Kidney (tissue), 14 donors: ENCODE data around the gene FOXO1. TPM values are rescaled to one million over a fixed set of nuclear protein-coding genes. Genes with fewer than 3 reads are reported as not detected.

Experiments used
- DNase-seq, 5 donors: peaks; one replicate each; pipeline ENCODE4 v3.0.0-alpha.2; 2013 to 2020
- FAIRE-seq: peaks from 2 replicates; lab custom pipeline; 2012; peaks lifted over from hg19 to GRCh38; lab: Jason Lieb, UNC
- H3K27ac ChIP-seq, 2 donors: one replicate each; pipeline ENCODE4 v1.7.0; 2013; ENCODE audit warnings: low read depth in 2 of 2, low read length in 2 of 2, inconsistent platforms in 1 of 2
- H3K27me3 ChIP-seq: one replicate; pipeline ENCODE4 v1.7.1; 2013; ENCODE audit warnings: low read length, inconsistent platforms; ENCODE audit not compliant: control insufficient read depth, insufficient read depth
- H3K36me3 ChIP-seq, 3 donors: one replicate each; pipeline versions ENCODE4 v1.7.0 to v1.7.1; 2013; ENCODE audit warnings: low read length in 3 of 3, control low read depth in 1 of 3, inconsistent platforms in 1 of 3; ENCODE audit not compliant: insufficient read depth in 3 of 3, control insufficient read depth in 2 of 3
- H3K4me1 ChIP-seq, 3 donors: one replicate each; pipeline versions ENCODE4 v1.7.0 to v1.7.1; 2013; ENCODE audit warnings: low read length in 3 of 3, inconsistent platforms in 1 of 3, low read depth in 1 of 3; ENCODE audit not compliant: control insufficient read depth in 2 of 3, insufficient read depth in 2 of 3
- H3K4me3 ChIP-seq, 3 donors: one replicate each; pipeline versions ENCODE4 v1.7.0 to v1.8.1; 2013; ENCODE audit warnings: low read length in 3 of 3, control low read depth in 1 of 3, inconsistent platforms in 1 of 3
- H3K9ac ChIP-seq, 3 donors: one replicate each; pipeline versions ENCODE4 v1.7.0 to v1.7.1; 2013; ENCODE audit warnings: low read length in 3 of 3, control low read depth in 1 of 3, inconsistent platforms in 1 of 3
- H3K9me3 ChIP-seq, 3 donors: one replicate each; pipeline versions ENCODE4 v1.7.0 to v1.7.1; 2013; ENCODE audit warnings: low read length in 3 of 3, control low read depth in 1 of 3, inconsistent platforms in 1 of 3; ENCODE audit not compliant: control insufficient read depth in 2 of 3, insufficient read depth in 1 of 3
- intact Hi-C: fragments of 100-400 bp; cut with DNase I; formaldehyde crosslinking; loops from one replicate; pipeline ENCODE4 v1.11.1; 2022
- polyA plus RNA-seq: library from polyadenylated mRNA; stranded (reverse); fragments of 350-450 nt; fragmentation: Illumina TruSeq; extraction: RNeasy Lipid Tissue Mini Kit (QIAGEN cat#74804); gene quantifications from one replicate; pipeline ENCODE4 v1.2.3, GENCODE V29; 2014; ENCODE audit warnings: low read depth, low replicate concordance; ENCODE audit not compliant: insufficient read depth
- total RNA-seq: library from RNA; stranded (reverse); fragmentation: NEBNext Ultra II Directional; extraction: Animal tissue kit (Norgen Biotek cat#: 25700); gene quantifications from one replicate; pipeline ENCODE4 v1.2.1, GENCODE V29; 2021
- TF ChIP-seq, protein P1 (sequence below): IDR thresholded peaks from 3 replicates; pipeline ENCODE4 v1.5.1; 2012; ENCODE audit warnings: mild to moderate bottlenecking, moderate library complexity, borderline replicate concordance; ENCODE audit not compliant: insufficient read depth; ENCODE audit errors: extremely low read depth
- donor health status: control.
- donor health status: control.
- donor health status: control.
- donor health status: control.
- donor health status: control.
- donor health status: DM: yes; HTN: yes; CAD: no.
- donor health status: Normal renal cell carcinoma (clear cell type).

The FOXO1 gene
- total and polyA plus RNA-seq, 2 donors from 2014 or later = 8.6 to 54.6 TPM

DNA sequence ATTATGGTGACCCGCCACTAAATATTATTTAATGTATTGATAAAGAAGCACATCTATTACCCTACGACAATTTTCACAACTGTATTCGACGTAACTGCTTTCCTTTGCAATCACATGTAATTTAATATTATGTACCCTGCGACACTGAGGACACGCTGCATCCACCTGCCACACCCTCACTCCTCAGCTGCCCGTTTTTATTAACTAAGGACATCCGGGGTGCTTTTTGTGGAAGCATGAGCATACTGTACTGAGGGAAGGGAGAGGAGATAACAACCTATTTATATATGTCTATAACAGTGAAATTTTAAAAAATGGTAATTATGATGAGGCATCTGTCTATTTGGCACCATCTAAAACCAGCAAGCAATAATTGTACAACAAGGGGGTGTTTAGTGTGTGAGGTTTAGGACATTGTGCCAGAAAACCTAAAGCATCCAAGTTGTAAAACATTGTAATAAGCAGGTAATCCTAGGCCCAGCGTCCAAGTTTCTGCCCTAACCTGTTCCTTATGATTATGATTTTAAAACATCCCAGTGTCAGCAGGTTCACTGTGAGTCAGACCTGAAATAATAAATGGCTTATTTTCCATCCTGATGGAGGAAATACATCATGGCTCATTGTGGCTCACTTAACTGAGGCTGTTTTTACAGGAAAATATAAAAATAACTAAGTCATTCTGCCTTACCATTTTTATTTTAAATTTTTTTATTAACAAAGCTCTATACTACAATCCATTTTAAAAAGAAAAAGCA lies 56.3 kb downstream of the FOXO1 start:
- FAIRE-seq (no peak), DNase-seq (no peak)
- Histone ChIP-seq H3K27me3 (no peaks in the 10 kb centered on the region), H3K9ac (no peak overlapping the region), H3K4me1 (peaks cover 3 to 27% (median 21%) of the 10 kb centered on the region in 3 donors), H3K4me3 (no peak overlapping the region), H3K27ac (no peak overlapping the region), H3K36me3 (no peaks in the 10 kb centered on the region), H3K9me3 (no peaks in the 10 kb centered on the region)
- intact Hi-C loops = no loop called here
- TF ChIP-seq, protein P1, sequence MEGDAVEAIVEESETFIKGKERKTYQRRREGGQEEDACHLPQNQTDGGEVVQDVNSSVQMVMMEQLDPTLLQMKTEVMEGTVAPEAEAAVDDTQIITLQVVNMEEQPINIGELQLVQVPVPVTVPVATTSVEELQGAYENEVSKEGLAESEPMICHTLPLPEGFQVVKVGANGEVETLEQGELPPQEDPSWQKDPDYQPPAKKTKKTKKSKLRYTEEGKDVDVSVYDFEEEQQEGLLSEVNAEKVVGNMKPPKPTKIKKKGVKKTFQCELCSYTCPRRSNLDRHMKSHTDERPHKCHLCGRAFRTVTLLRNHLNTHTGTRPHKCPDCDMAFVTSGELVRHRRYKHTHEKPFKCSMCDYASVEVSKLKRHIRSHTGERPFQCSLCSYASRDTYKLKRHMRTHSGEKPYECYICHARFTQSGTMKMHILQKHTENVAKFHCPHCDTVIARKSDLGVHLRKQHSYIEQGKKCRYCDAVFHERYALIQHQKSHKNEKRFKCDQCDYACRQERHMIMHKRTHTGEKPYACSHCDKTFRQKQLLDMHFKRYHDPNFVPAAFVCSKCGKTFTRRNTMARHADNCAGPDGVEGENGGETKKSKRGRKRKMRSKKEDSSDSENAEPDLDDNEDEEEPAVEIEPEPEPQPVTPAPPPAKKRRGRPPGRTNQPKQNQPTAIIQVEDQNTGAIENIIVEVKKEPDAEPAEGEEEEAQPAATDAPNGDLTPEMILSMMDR = no peak

DNA sequence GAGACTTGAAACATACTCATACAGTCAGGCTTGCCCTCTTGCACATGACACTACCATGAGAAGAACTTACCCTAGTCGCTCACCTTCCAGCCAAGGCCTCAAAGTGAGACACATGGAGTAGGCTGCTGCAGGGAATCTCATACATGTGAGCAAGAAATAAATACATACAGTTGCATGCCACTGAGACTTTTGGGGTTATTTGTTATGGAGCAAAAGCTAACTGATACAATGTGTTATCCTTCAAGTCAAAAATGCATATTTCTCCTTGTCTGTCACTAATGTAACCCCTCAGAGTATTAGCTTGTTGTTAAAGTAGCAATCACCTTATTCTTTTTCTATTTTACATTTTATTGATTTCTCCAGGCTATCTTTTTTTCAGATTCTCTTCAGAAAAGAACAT lies 58.1 kb downstream of the FOXO1 start:
- H3K27me3 ChIP-seq = no peaks in the 10 kb centered on the region
- TF ChIP-seq, protein P1 = no peak
- no peak for FAIRE-seq
- no peak for DNase-seq
- intact Hi-C loops = no loop called here
- no peaks in the 10 kb centered on the region for H3K36me3 ChIP-seq
- no peak overlapping the region for H3K27ac ChIP-seq
- no peak overlapping the region for H3K4me3 ChIP-seq
- peaks cover 3 to 13% (median 8%) of the 10 kb centered on the region in 3 donors for H3K4me1 ChIP-seq
- H3K9me3 ChIP-seq = no peaks in the 10 kb centered on the region
- no peak overlapping the region for H3K9ac ChIP-seq

DNA sequence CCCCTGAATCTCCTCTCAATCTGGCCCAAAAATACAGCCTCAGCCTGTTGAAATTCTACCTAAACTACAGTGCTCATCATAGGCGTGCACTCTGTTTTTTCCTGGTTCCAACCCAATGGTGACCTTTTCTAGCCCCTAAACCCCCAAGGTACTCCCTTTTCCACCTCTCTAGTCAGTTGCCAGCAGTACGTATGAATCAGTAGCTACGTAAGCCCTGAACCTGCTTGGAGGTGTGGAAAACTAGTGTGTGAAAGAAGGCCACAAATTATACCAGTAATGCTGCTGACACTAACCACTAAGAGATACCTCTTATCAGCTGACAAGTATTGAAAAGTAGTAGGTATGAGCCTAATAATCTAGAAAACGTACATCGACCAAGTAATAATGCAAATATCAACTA lies 60.9 kb downstream of the FOXO1 start:
- no peak overlapping the region for H3K9ac ChIP-seq
- H3K9me3 ChIP-seq = no peaks in the 10 kb centered on the region
- DNase-seq (no peak), FAIRE-seq (no peak)
- H3K4me1 ChIP-seq = peaks cover 0 to 6% (median 0%) of the 10 kb centered on the region in 3 donors
- no peaks in the 10 kb centered on the region for H3K36me3 ChIP-seq
- intact Hi-C loops = no loop called here
- TF ChIP-seq, protein P1 = no peak
- no peaks in the 10 kb centered on the region for H3K27me3 ChIP-seq
- H3K27ac ChIP-seq = no peak overlapping the region
- no peak overlapping the region for H3K4me3 ChIP-seq
